ENCODE results near the gene DROSHA. TPM values are rescaled to one million over a fixed set of nuclear protein-coding genes. Genes with fewer than 3 reads are reported as not detected.

The DROSHA gene
- total and polyA plus RNA-seq, 8 donors = 25.2 to 77.2 (median 44.0) TPM

DNA sequence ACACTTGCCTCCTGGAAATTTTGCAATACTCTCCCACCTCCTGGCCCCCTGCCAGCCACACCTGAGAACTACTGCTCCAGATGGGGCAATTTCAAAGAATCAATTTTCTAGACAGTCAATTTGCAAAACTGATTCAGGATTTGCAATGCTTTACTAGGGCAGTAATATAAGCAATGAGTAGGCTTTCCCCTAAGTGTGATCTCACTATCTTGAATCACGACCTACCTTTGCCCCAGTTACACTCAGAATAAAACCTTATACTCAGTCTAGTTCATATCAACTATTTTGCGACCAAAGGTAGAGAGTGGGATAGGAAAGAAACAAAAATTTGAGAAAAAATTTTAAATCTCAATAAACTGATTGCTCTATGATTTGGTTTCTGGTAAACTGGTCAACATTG, 54.4 kb downstream of the DROSHA start:
- 86 to 92% (median 89%) methylated on average over 2 of the region's 2 CpGs for WGBS, 5 donors
- intact Hi-C loops (cut with DNase I; ENCODE audit: low total_unique reads) = no loop called here
- TF ChIP-seq EP300 (IDR thresholded peaks at IDR 0.05) (no peak), POLR2AphosphoS5 (IDR thresholded peaks at IDR 0.05) (no peak), POLR2A (IDR thresholded peaks at IDR 0.05) (no peak)
- TF ChIP-seq, protein P1, sequence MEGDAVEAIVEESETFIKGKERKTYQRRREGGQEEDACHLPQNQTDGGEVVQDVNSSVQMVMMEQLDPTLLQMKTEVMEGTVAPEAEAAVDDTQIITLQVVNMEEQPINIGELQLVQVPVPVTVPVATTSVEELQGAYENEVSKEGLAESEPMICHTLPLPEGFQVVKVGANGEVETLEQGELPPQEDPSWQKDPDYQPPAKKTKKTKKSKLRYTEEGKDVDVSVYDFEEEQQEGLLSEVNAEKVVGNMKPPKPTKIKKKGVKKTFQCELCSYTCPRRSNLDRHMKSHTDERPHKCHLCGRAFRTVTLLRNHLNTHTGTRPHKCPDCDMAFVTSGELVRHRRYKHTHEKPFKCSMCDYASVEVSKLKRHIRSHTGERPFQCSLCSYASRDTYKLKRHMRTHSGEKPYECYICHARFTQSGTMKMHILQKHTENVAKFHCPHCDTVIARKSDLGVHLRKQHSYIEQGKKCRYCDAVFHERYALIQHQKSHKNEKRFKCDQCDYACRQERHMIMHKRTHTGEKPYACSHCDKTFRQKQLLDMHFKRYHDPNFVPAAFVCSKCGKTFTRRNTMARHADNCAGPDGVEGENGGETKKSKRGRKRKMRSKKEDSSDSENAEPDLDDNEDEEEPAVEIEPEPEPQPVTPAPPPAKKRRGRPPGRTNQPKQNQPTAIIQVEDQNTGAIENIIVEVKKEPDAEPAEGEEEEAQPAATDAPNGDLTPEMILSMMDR (IDR thresholded peaks at IDR 0.05) = no peak
- H3K4me3 ChIP-seq = no peak overlapping the region
- no peak overlapping the region for H3K27ac ChIP-seq
- peaks cover 4 to 43% (median 30%) of the 10 kb centered on the region in 4 donors for H3K36me3 ChIP-seq
- H3K27me3 ChIP-seq = no peaks in the 10 kb centered on the region
- DNase-seq = no peak
- no peaks in the 10 kb centered on the region for H3K9me3 ChIP-seq
- H3K4me1 ChIP-seq = peaks cover 0 to 11% (median 4%) of the 10 kb centered on the region in 4 donors

DNA sequence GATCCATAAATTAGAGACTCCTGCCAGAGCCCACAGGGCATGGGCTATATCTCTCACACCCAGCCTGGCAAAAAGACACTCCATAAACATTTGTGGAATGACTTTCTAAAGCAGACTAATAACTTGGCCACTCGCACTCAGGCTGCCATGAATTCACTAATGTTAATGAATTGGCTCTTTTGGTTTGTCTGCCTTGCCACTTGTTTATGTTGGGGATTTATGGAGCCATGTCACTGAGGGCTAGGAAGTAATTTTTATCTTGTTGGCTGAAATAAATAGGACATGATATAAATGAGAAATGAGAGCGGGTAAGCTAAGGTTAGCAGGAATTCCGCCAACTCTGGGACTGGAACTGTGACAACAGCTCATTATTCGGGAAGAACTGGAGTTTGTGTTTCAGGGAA, 55.2 kb downstream of the DROSHA start:
- Histone ChIP-seq H3K4me1 (peaks cover 0 to 9% (median 4%) of the 10 kb centered on the region in 4 donors), H3K27me3 (no peaks in the 10 kb centered on the region), H3K9me3 (no peaks in the 10 kb centered on the region), H3K4me3 (no peak overlapping the region), H3K36me3 (peaks cover 0 to 42% (median 24%) of the 10 kb centered on the region in 4 donors), H3K27ac (no peak overlapping the region)
- 61 to 85% (median 82%) methylated on average over 4 of the region's 4 CpGs for WGBS, 5 donors
- no peak for TF ChIP-seq EP300 (IDR thresholded peaks at IDR 0.05)
- TF ChIP-seq POLR2AphosphoS5 (IDR thresholded peaks at IDR 0.05) = peak in 2 of 3 donors; percentile 4 to 64
- intact Hi-C loops (cut with DNase I; ENCODE audit: low total_unique reads) = no loop called here
- DNase-seq = peak in 1 of 2 donors; percentile 34

DNA sequence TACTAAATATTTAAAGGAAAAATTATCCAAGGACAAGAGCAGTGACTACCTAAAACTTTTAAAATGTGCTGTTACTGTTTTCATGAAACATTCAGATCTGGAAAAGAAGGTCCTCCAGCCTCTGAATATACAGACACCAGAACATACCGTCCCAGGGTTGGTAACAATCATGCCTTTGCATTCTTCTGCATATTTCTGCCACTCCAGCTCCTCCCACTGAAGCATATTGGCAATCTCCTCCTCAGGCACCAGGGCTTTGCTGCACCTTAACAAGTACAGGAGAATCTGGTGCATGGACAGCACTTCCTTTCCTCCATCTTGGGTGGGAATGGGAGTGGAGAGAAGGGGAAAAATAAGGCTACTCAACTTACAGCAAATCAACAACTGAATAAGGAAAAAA, 60.0 kb downstream of the DROSHA start:
- DNase-seq = no peak
- Histone ChIP-seq H3K36me3 (peaks cover 0 to 43% (median 33%) of the 10 kb centered on the region in 4 donors), H3K27me3 (no peaks in the 10 kb centered on the region), H3K4me3 (no peak overlapping the region), H3K27ac (no peak overlapping the region), H3K4me1 (peaks cover 0 to 10% (median 3%) of the 10 kb centered on the region in 4 donors), H3K9me3 (no peaks in the 10 kb centered on the region)
- WGBS, 5 donors = 89 to 100% (median 93%) methylated on average over 1 of the region's 1 CpG
- TF ChIP-seq POLR2A (IDR thresholded peaks at IDR 0.05) (no peak), POLR2AphosphoS5 (IDR thresholded peaks at IDR 0.05) (no peak), EP300 (IDR thresholded peaks at IDR 0.05) (no peak)
- TF ChIP-seq, protein P1 (IDR thresholded peaks at IDR 0.05) = no peak
- intact Hi-C loops (cut with DNase I; ENCODE audit: low total_unique reads) = no loop called here

DNA sequence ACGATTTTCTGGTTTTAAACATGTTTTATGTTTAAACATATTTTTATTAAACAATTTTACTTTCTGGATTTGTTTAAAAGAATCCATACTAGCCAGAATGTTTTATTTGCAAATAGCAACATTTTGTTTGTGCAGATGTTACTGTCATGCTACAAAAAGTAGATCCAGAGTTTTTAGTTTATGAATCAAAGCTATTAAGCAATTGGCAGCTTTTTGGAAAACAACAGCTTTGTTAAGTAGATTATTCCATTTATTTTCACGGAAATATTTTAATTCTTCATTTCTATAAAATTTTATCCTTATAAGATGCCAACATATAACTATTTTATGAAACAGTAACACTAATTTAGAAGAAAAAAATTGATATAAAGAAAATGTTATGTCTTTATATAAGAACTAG, 60.9 kb downstream of the DROSHA start:
- Histone ChIP-seq H3K36me3 (peaks cover 7 to 50% (median 42%) of the 10 kb centered on the region in 4 donors), H3K4me3 (no peak overlapping the region), H3K27me3 (no peaks in the 10 kb centered on the region), H3K4me1 (peaks cover 0 to 10% (median 0%) of the 10 kb centered on the region in 4 donors), H3K27ac (no peak overlapping the region), H3K9me3 (no peaks in the 10 kb centered on the region)
- 76 to 86% (median 81%) methylated on average over 2 of the region's 2 CpGs for WGBS, 5 donors
- no peak for DNase-seq
- intact Hi-C loops (cut with DNase I; ENCODE audit: low total_unique reads) = no loop called here
- TF ChIP-seq EP300 (IDR thresholded peaks at IDR 0.05) (no peak), POLR2AphosphoS5 (IDR thresholded peaks at IDR 0.05) (no peak), POLR2A (IDR thresholded peaks at IDR 0.05) (no peak)
- TF ChIP-seq, protein P1 (IDR thresholded peaks at IDR 0.05) = no peak

DNA sequence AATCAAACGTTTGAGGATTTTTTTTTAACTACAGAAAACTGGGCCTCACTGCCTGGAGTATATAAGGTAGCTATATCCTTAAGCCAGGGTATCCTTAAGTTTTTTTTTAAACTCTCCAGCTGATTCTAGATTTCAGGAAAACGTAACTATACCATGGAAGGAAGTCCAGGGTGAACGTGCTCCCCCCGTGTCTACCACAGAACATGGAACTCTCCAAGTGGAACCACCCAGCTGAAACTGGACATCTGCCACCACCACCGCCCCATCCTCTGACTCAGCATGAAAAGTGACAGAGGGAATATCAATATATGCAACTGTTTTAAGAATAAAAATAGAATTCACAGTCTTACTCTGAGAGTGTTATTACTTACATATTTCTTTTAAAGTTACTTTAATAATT, 61.3 kb downstream of the DROSHA start:
- TF ChIP-seq POLR2A (IDR thresholded peaks at IDR 0.05) (no peak), EP300 (IDR thresholded peaks at IDR 0.05) (no peak), POLR2AphosphoS5 (IDR thresholded peaks at IDR 0.05) (no peak)
- TF ChIP-seq, protein P1 (IDR thresholded peaks at IDR 0.05) = no peak
- peaks cover 0 to 10% (median 0%) of the 10 kb centered on the region in 4 donors for H3K4me1 ChIP-seq
- intact Hi-C loops (cut with DNase I; ENCODE audit: low total_unique reads) = no loop called here
- peaks cover 8 to 54% (median 42%) of the 10 kb centered on the region in 4 donors for H3K36me3 ChIP-seq
- no peaks in the 10 kb centered on the region for H3K27me3 ChIP-seq
- no peak overlapping the region for H3K4me3 ChIP-seq
- H3K9me3 ChIP-seq = no peaks in the 10 kb centered on the region
- peak in 1 of 2 donors; percentile 33 for DNase-seq
- 57 to 70% (median 64%) methylated on average over 5 of the region's 5 CpGs for WGBS, 5 donors
- no peak overlapping the region for H3K27ac ChIP-seq

All from stomach (tissue), 9 donors.